Muscle layer of colon (tissue), 2 donors: ENCODE results near the gene SSRP1.
A peak's percentile ranks its signal among the peaks of the same experiment; 100 is the strongest.
"Not testable (repeated sequence)": the region's sequence is repeated elsewhere in the genome, so short reads cannot be mapped to it uniquely, and the experiment has no call there.

Source experiments
- H3K27ac ChIP-seq: one replicate; pipeline ENCODE4 v1.7.0; 2013; ENCODE audit warnings: low read depth, mild to moderate bottlenecking, low read length, moderate library complexity
- H3K27me3 ChIP-seq, 2 donors: one replicate each; pipeline ENCODE4 v1.7.0; 2013; ENCODE audit warnings: low read length in 2 of 2, mild to moderate bottlenecking in 2 of 2; ENCODE audit not compliant: insufficient read depth in 2 of 2, control insufficient read depth in 1 of 2
- H3K36me3 ChIP-seq: one replicate; pipeline ENCODE4 v1.7.0; 2013; ENCODE audit warnings: mild to moderate bottlenecking, low read length; ENCODE audit not compliant: insufficient read depth
- H3K4me1 ChIP-seq: one replicate; pipeline ENCODE4 v1.7.0; 2013; ENCODE audit warnings: mild to moderate bottlenecking, low read length; ENCODE audit not compliant: insufficient read depth
- H3K4me3 ChIP-seq, 2 donors: one replicate each; pipeline ENCODE4 v1.7.0; 2013; ENCODE audit warnings: low read length in 2 of 2, low read depth in 1 of 2, mild to moderate bottlenecking in 1 of 2, moderate library complexity in 1 of 2
- H3K9ac ChIP-seq: one replicate; pipeline ENCODE4 v1.7.0; 2013; ENCODE audit warnings: low read length
- H3K9me3 ChIP-seq: one replicate; pipeline ENCODE4 v1.7.0; 2013; ENCODE audit warnings: mild to moderate bottlenecking, low read length
- donor health status: abdominal sarcoma.
- donor health status: Adenocarcinoma of cecum.

Gene SSRP1

GRCh38 chr11:57345555-57346211 is 10.0 kb upstream of the SSRP1 start:
- H3K4me3 ChIP-seq: no peak overlapping the region

DNA sequence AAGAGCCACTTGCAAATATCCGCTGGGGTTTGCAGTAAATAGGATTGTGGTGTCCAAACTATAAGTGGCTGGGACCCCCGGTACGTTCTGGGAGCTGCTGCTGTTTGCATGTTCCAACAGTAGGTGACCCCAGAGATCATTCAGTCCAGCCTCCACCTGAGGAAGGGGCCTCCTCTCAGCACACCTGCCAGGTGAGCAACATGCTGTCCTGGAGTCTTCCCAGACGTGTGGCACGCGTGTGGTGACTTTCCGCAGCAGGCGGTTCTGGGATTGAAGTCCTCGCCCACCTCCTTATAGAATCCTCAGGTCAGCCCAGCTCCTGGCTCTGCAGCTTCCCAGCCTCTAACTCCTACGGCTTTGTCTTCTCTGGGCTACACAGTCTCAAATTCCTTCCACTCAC is 9.1 kb upstream of the SSRP1 start:
- Histone ChIP-seq H3K4me3 (no peak overlapping the region), H3K9ac (no peak overlapping the region), H3K9me3 (no peaks in the 10 kb centered on the region), H3K27ac (no peak overlapping the region), H3K27me3 (no peaks in the 10 kb centered on the region), H3K36me3 (no peaks in the 10 kb centered on the region), H3K4me1 (peaks cover 4% of the 10 kb centered on the region)

More at GRCh38 chr11:57345555-57346211, 10.0 kb upstream of the SSRP1 start:
- Histone ChIP-seq H3K9ac (no peak overlapping the region), H3K27ac (no peak overlapping the region), H3K9me3 (no peaks in the 10 kb centered on the region), H3K36me3 (no peaks in the 10 kb centered on the region), H3K4me1 (peaks cover 6% of the 10 kb centered on the region), H3K27me3 (no peaks in the 10 kb centered on the region)

DNA sequence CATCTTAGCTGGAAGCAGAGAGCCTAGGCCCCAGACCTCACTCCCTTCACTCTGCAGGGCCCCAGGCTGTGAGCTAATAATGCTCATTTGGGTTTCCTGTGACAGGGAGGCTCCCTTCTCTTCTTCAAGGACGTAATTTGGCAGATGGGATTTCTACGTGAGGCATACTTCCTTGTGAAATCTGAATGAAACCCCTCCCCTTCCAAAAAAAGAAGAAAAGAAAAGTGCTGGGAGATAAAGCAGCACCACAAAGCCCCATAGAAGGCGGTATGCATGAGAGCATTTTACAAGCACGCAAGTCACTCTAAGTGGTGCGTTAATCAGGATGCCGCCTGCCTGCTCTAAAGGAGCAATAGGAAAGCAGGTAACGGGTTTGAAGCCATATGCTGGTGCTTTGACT is 8.1 kb upstream of the SSRP1 start:
- H3K36me3 ChIP-seq: no peaks in the 10 kb centered on the region
- no peak overlapping the region for H3K27ac ChIP-seq
- no peak overlapping the region for H3K4me3 ChIP-seq
- no peaks in the 10 kb centered on the region for H3K9me3 ChIP-seq
- no peak overlapping the region for H3K9ac ChIP-seq
- H3K4me1 ChIP-seq: no peaks in the 10 kb centered on the region
- H3K27me3 ChIP-seq: no peaks in the 10 kb centered on the region

- no peak overlapping the region for H3K27ac ChIP-seq
- H3K27me3 ChIP-seq: no peaks in the 10 kb centered on the region
- H3K9ac ChIP-seq: no peak overlapping the region
- no peaks in the 10 kb centered on the region for H3K4me1 ChIP-seq
- no peak overlapping the region for H3K4me3 ChIP-seq
- H3K9me3 ChIP-seq: no peaks in the 10 kb centered on the region
- H3K36me3 ChIP-seq: no peaks in the 10 kb centered on the region
Measured at GRCh38 chr11:57342702-57343101, 7.0 kb upstream of the SSRP1 start.

DNA sequence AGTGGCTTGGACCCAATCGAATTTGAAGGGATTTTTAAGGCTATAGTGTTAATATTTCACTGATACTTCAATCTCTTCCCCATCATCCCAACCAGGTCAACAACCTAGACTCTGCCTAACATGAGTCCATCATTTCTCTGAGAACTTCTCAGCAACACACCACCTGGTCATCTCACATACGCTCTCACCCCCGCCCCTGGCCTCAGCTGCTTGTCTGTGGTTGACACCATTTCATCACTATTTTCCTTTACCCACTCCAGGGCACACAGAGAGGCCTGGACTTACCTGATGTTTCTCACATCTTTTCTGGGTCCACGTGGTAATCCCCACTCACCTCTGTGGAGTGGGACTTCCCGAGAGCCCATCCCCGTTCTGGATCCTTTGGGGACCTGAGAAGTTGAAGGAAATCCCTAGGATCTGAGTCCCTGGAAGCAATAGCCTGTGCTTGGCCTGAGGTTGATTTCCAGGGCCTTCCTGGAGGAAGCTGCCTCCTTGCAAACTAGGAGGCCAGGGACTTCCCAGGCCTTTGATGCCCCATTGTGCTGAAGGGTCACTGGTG is 5.6 kb upstream of the SSRP1 start:
- H3K9me3 ChIP-seq: no peaks in the 10 kb centered on the region
- no peak overlapping the region for H3K9ac ChIP-seq

GRCh38 chr11:57340039-57340615 is 4.4 kb upstream of the SSRP1 start:
- Histone ChIP-seq H3K27me3 (no peaks in the 10 kb centered on the region), H3K4me3 (no peak overlapping the region), H3K9ac (no peak overlapping the region), H3K4me1 (peaks cover 6% of the 10 kb centered on the region), H3K27ac (no peak overlapping the region), H3K36me3 (no peaks in the 10 kb centered on the region), H3K9me3 (no peaks in the 10 kb centered on the region)

More for the DNA sequence above, 5.6 kb upstream of the SSRP1 start:
- no peaks in the 10 kb centered on the region for H3K36me3 ChIP-seq
- no peak overlapping the region for H3K27ac ChIP-seq
- H3K4me1 ChIP-seq: peaks cover 2% of the 10 kb centered on the region
- H3K4me3 ChIP-seq: no peak overlapping the region
- H3K27me3 ChIP-seq: no peaks in the 10 kb centered on the region

DNA sequence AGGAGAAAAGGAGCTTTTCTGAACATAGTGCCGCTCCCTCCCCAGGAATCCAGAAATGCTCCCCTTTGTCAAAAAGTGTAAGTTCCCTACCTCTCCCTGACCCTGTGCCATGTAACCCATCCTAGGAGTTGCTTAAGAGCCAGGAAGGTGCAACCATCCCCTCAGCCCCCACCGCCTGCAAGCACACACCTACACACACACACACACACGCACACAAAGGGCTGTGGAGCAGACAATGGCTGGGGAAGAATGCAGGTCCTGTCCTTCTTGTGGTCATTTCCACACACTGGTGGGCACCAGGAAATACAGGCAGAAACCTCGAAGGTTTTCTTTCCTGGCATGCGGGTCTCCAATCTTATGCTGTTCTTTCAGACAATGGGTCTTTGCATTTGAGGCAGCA is 3.6 kb upstream of the SSRP1 start:
- Histone ChIP-seq H3K9me3 (no peaks in the 10 kb centered on the region), H3K27me3 (no peaks in the 10 kb centered on the region), H3K36me3 (no peaks in the 10 kb centered on the region), H3K4me1 (peaks cover 14% of the 10 kb centered on the region), H3K9ac (no peak overlapping the region), H3K27ac (no peak overlapping the region), H3K4me3 (no peak overlapping the region)

DNA sequence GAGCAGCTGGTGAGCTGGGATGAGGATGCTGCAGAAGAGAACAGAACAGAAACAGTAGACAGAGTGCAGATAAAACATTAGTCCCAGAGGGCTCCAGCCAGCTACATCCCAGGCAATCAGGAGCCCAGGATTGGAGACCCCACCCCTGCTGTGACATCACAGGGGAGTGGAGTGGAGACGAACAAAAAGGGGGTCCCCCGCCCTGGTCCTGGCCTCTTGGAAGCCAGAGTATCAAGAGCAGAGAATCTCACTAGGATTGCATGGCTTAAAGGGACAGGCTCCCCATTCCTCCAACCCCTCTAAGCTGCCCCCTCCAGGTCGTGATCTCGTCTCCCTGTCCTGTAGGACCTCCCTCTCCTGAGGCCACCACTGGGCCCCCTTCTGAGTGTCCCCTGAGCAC is 2.5 kb upstream of the SSRP1 start, which contains the start of gene P2RX3:
Gene P2RX3 (plus strand): TSS at position 211 of the 400 bp plus-strand sequence. CDS start 199 bp downstream, outside the sequence.
- peaks cover 18% of the 10 kb centered on the region for H3K4me1 ChIP-seq
- no peak within 1 kb of the TSS for H3K9ac ChIP-seq
- H3K27me3 ChIP-seq: no peaks in the 10 kb centered on the region
- no peak within 1 kb of the TSS for H3K4me3 ChIP-seq
- H3K27ac ChIP-seq: no peak within 1 kb of the TSS
- H3K36me3 ChIP-seq: peaks cover 2% of the 10 kb centered on the region
- no peaks in the 10 kb centered on the region for H3K9me3 ChIP-seq

DNA sequence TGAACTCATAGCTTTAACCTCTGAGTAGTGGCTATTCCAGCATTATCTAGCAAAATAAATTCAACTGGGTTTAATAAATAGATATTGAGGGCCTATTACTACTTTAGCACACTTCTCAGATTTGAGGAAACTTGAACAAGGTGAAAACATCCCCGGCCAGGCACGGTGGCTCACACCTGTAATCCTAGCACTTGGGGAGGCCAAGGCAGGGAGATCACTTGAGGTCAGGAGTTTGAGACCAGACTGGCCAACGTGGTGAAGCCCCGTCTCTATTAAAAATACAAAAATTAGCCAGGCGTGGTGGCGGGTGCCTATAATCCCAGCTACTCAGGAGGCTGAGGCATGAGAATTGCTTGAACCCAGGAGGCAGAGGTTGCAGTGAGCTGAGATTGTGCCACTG is 1.2 kb upstream of the SSRP1 start:
- not testable (repeated sequence) for H3K4me3 ChIP-seq, H3K9me3 ChIP-seq, H3K27ac ChIP-seq, H3K9ac ChIP-seq, H3K27me3 ChIP-seq
- Histone ChIP-seq H3K4me1 (peaks cover 18% of the 10 kb centered on the region), H3K36me3 (peaks cover 15% of the 10 kb centered on the region)

GRCh38 chr11:57336111-57336666 is 497 bp upstream of the SSRP1 start:
- Histone ChIP-seq H3K9ac (peak overlapping the region; percentile 50), H3K4me1 (peaks cover 18% of the 10 kb centered on the region), H3K4me3 (peak overlapping the region; percentile 79 to 90), H3K27ac (peak overlapping the region; percentile 68), H3K27me3 (no peaks in the 10 kb centered on the region), H3K36me3 (peaks cover 22% of the 10 kb centered on the region), H3K9me3 (no peaks in the 10 kb centered on the region)

DNA sequence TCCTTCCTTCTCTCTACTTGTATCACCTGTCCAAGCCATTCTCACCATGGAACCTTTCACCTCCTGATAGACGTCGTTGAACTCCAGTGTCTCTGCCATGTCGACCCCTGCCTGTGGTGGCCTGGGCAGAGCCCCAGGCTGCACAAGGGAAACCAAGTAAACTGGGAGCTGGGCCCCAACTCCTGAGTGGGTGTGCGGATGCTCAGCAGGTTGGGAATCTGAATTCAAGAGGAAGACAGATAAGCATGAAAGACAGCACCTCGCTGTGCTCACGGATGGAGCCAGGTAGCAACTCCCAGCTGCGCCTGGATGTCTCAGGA is 709 bp downstream of the SSRP1 start:
- Histone ChIP-seq H3K36me3 (peaks cover 32% of the 10 kb centered on the region), H3K4me3 (peak overlapping the region; percentile 79 to 90), H3K27me3 (no peaks in the 10 kb centered on the region), H3K4me1 (peaks cover 18% of the 10 kb centered on the region), H3K9ac (peak overlapping the region; percentile 84), H3K27ac (peak overlapping the region; percentile 68), H3K9me3 (no peaks in the 10 kb centered on the region)
